GM23248 (cell line): Measurements from ENCODE around the gene SH3YL1. TPM values are rescaled to one million over a fixed set of nuclear protein-coding genes. Genes with fewer than 3 reads are reported as not detected.
A peak's percentile ranks its signal among the peaks of the same experiment; 100 is the strongest.

Experiments
- DNase-seq: peaks from one replicate; pipeline ENCODE4 v3.0.0-alpha.2; 2015
- H2AFZ ChIP-seq: fragments of 200-600 bp; sonication (generic); 2 replicates; pipeline ENCODE4 v1.6.1; 2016; ENCODE audit warnings: antibody characterized with exemption
- H3F3A ChIP-seq: fragments of 200-600 bp; sonication (generic); 2 replicates; pipeline ENCODE4 v1.6.1; 2016; ENCODE audit warnings: mild to moderate bottlenecking, antibody characterized with exemption, mixed run types; ENCODE audit not compliant: insufficient read depth
- H3K27ac ChIP-seq: fragments of 200-600 bp; sonication (generic); 2 replicates; pipeline ENCODE4 v1.5.1; 2016; ENCODE audit warnings: mild to moderate bottlenecking
- H3K27me3 ChIP-seq: fragments of 200-600 bp; sonication (generic); replicated peaks from 2 replicates; pipeline ENCODE4 v1.6.1; 2016; ENCODE audit warnings: mild to moderate bottlenecking; ENCODE audit not compliant: insufficient read depth
- H3K36me3 ChIP-seq: fragments of 200-600 bp; sonication (generic); 2 replicates; pipeline ENCODE4 v1.6.1; 2016; ENCODE audit warnings: low read depth, mild to moderate bottlenecking
- H3K4me1 ChIP-seq: fragments of 200-600 bp; sonication (generic); 2 replicates; pipeline ENCODE4 v1.6.1; 2016; ENCODE audit warnings: mild to moderate bottlenecking; ENCODE audit not compliant: insufficient read depth
- H3K4me2 ChIP-seq: fragments of 200-600 bp; sonication (generic); one replicate; pipeline ENCODE4 v1.6.1; 2016; ENCODE audit warnings: mild to moderate bottlenecking; ENCODE audit not compliant: unreplicated experiment
- H3K4me3 ChIP-seq: fragments of 200-600 bp; sonication (generic); 2 replicates; pipeline ENCODE4 v1.5.1; 2016; ENCODE audit warnings: mild to moderate bottlenecking
- H3K79me2 ChIP-seq: fragments of 200-600 bp; sonication (generic); 2 replicates; pipeline ENCODE4 v1.6.1; 2016; ENCODE audit warnings: mild to moderate bottlenecking; ENCODE audit not compliant: insufficient read depth
- H3K9ac ChIP-seq: fragments of 200-600 bp; sonication (generic); 2 replicates; pipeline ENCODE4 v1.6.1; 2016; ENCODE audit warnings: mild to moderate bottlenecking
- H3K9me2 ChIP-seq: fragments of 200-600 bp; sonication (generic); 2 replicates; pipeline ENCODE4 v1.6.1; 2016; ENCODE audit warnings: mixed run types, mild to moderate bottlenecking, moderate library complexity; ENCODE audit not compliant: insufficient read depth
- H3K9me3 ChIP-seq: fragments of 200-600 bp; sonication (generic); one replicate; pipeline ENCODE4 v1.6.1; 2017; ENCODE audit warnings: low read depth
- H4K20me1 ChIP-seq: fragments of 200-600 bp; sonication (generic); 2 replicates; pipeline ENCODE4 v1.6.0; 2016; ENCODE audit not compliant: insufficient read depth
- EZH2 ChIP-seq: fragments of 200-600 bp; sonication (generic); IDR thresholded peaks from 2 replicates; pipeline ENCODE4 v1.6.1; 2018; ENCODE audit warnings: antibody characterized with exemption, mild to moderate bottlenecking; ENCODE audit not compliant: insufficient read depth, poor library complexity, severe bottlenecking
- EZH2phosphoT487 ChIP-seq: fragments of 200-600 bp; sonication (generic); IDR thresholded peaks from 2 replicates; pipeline ENCODE4 v1.6.1; 2018; ENCODE audit warnings: antibody characterized with exemption, moderate library complexity, mild to moderate bottlenecking, low read depth; ENCODE audit not compliant: insufficient read depth
- WGBS, 2 experiments: methylation state at CpG; one replicate each; pipeline ENCODE4 v1.1.6; 2015 to 2017; ENCODE audit warnings: low lambda C conversion rate in 2 of 2, low coverage in 1 of 2; ENCODE audit errors: missing lambda C conversion rate in 2 of 2; 5-methylcytosine and 5-hydroxymethylcytosine counted together
- in situ Hi-C: fragments of 300-500 bp; cut with MboI; formaldehyde crosslinking; loops from 2 replicates; pipeline ENCODE4 v1.15.0; 2020
- polyA plus RNA-seq: library from polyadenylated mRNA; unstranded; fragments of >200 nt; fragmentation: Nextera tagmentation; extraction: Ambion mirVana; gene quantifications from 2 replicates; pipeline ENCODE4 v1.2.1, GENCODE V29; 2016
- total RNA-seq: library from RNA; depleted of rRNA; stranded (reverse); fragments of >200 nt; shearing (Covaris generic); gene quantifications from 2 replicates; pipeline ENCODE4 v1.2.3, GENCODE V29; 2014

SH3YL1 gene
- total and polyA plus RNA-seq, 2 experiments from 2014 or later, result 24.0 to 25.2 TPM

- H3K9ac ChIP-seq, result no peak overlapping the region
- TF ChIP-seq EZH2, result no peak
- TF ChIP-seq EZH2phosphoT487, result no peak
- no peaks in the 10 kb centered on the region for H3K9me2 ChIP-seq
- no peaks in the 10 kb centered on the region for H3K9me3 ChIP-seq
- H3K36me3 ChIP-seq, result no peaks in the 10 kb centered on the region
- H4K20me1 ChIP-seq, result no peaks in the 10 kb centered on the region
- H2AFZ ChIP-seq, result no peak overlapping the region
- peak; percentile 3 for DNase-seq
- no peaks in the 10 kb centered on the region for H3K4me1 ChIP-seq
- no peaks in the 10 kb centered on the region; the same call in 1 of the 2 replicates for H3K27me3 ChIP-seq
- no peaks in the 10 kb centered on the region for H3F3A ChIP-seq
- H3K4me3 ChIP-seq, result no peak overlapping the region
- H3K79me2 ChIP-seq, result no peaks in the 10 kb centered on the region
- in situ Hi-C loops, result no loop called here
- H3K27ac ChIP-seq, result no peak overlapping the region
- no peak overlapping the region for H3K4me2 ChIP-seq
- WGBS, 2 experiments, result 31 to 46% methylated on average over 4 of the region's 4 CpGs
Observed at GRCh38 chr2:210660-211059, 53.2 kb downstream of the SH3YL1 start.

- Histone ChIP-seq H3K36me3 (no peaks in the 10 kb centered on the region), H3K9me2 (no peaks in the 10 kb centered on the region), H3K4me1 (no peaks in the 10 kb centered on the region), H3K79me2 (no peaks in the 10 kb centered on the region), H3K9me3 (no peaks in the 10 kb centered on the region), H4K20me1 (no peaks in the 10 kb centered on the region), H3K4me3 (no peak overlapping the region), H3K27ac (no peak overlapping the region), H3K4me2 (no peak overlapping the region), H3F3A (no peaks in the 10 kb centered on the region), H2AFZ (no peak overlapping the region), H3K9ac (no peak overlapping the region), H3K27me3 (no peaks in the 10 kb centered on the region; the same call in 1 of the 2 replicates)
- in situ Hi-C loops, result no loop called here
- TF ChIP-seq EZH2phosphoT487 (no peak), EZH2 (no peak)
- no peak for DNase-seq
- 24 to 53% methylated on average over 2 of the region's 2 CpGs for WGBS, 2 experiments
Observed at GRCh38 chr2:209470-209869, 54.4 kb downstream of the SH3YL1 start.

DNA sequence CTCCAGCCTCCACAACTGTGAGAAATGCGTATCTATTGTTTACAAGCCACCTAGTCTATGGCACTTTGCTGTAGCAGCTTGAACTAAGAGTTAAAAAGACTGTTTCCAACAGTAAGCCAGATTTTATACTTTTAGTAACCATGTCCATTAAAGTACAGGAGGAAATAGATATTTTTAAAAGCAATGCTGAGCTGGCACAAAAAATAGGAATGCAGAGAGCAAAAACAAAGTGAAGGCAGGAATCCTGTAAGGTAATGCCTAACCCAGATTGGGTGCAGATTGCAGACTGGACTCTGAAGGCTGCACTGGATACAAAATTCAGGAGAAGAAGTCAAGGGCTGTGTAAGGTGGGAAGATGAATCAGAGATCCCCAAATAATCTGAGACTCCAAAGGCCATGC is 55.5 kb downstream of the SH3YL1 start:
- Histone ChIP-seq H3K27ac (no peak overlapping the region), H4K20me1 (no peaks in the 10 kb centered on the region), H3K79me2 (no peaks in the 10 kb centered on the region), H3K9ac (no peak overlapping the region), H3F3A (no peaks in the 10 kb centered on the region), H2AFZ (no peak overlapping the region), H3K27me3 (no peaks in the 10 kb centered on the region; the same call in 1 of the 2 replicates), H3K4me1 (no peaks in the 10 kb centered on the region), H3K4me2 (no peak overlapping the region), H3K36me3 (no peaks in the 10 kb centered on the region), H3K4me3 (no peak overlapping the region), H3K9me2 (no peaks in the 10 kb centered on the region), H3K9me3 (no peaks in the 10 kb centered on the region)
- no peak for DNase-seq
- in situ Hi-C loops, result no loop called here
- TF ChIP-seq EZH2 (no peak), EZH2phosphoT487 (no peak)
- WGBS, 2 experiments, result 30 to 40% methylated on average over 1 of the region's 1 CpG

- H3K9ac ChIP-seq, result no peak overlapping the region
- no peak overlapping the region for H3K4me2 ChIP-seq
- no peaks in the 10 kb centered on the region for H3F3A ChIP-seq
- H2AFZ ChIP-seq, result no peak overlapping the region
- WGBS, 2 experiments, result 8 to 19% methylated on average over 2 of the region's 2 CpGs
- H3K27ac ChIP-seq, result no peak overlapping the region
- no peaks in the 10 kb centered on the region for H3K79me2 ChIP-seq
- no peaks in the 10 kb centered on the region for H4K20me1 ChIP-seq
- H3K9me2 ChIP-seq, result no peaks in the 10 kb centered on the region
- H3K9me3 ChIP-seq, result no peaks in the 10 kb centered on the region
- no peaks in the 10 kb centered on the region for H3K27me3 ChIP-seq
- H3K36me3 ChIP-seq, result no peaks in the 10 kb centered on the region
- H3K4me3 ChIP-seq, result no peak overlapping the region
- TF ChIP-seq EZH2 (no peak), EZH2phosphoT487 (no peak)
- in situ Hi-C loops, result no loop called here
- no peak for DNase-seq
- no peaks in the 10 kb centered on the region for H3K4me1 ChIP-seq
Observed at GRCh38 chr2:203984-204383, 59.8 kb downstream of the SH3YL1 start.

DNA sequence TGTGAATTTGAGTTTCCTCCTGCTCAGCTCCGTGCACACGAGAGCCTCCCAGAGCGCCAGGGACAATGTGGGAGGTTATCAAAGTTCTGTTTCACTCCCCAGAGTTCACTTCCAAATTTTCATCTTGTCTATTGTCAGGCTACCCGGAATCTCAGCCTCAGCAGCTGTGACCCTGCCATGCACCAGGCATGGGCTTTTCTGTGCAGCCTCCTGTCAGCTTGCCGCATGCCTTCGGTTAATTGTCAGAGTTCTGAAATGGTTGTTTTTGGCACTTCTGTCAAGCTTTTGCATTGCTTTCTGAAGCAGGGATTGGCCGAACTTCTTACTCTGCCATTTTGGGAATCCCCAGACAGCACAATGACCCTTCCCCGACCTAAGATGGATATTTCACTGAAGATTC is 60.4 kb downstream of the SH3YL1 start:
- no peak overlapping the region for H2AFZ ChIP-seq
- H3K27ac ChIP-seq, result no peak overlapping the region
- no peaks in the 10 kb centered on the region for H3K4me1 ChIP-seq

More for the DNA sequence above, 60.4 kb downstream of the SH3YL1 start:
- Histone ChIP-seq H3K9me2 (no peaks in the 10 kb centered on the region), H4K20me1 (no peaks in the 10 kb centered on the region), H3K36me3 (no peaks in the 10 kb centered on the region), H3K27me3 (no peaks in the 10 kb centered on the region), H3K4me2 (no peak overlapping the region), H3K4me3 (no peak overlapping the region), H3F3A (no peaks in the 10 kb centered on the region), H3K79me2 (no peaks in the 10 kb centered on the region), H3K9me3 (no peaks in the 10 kb centered on the region), H3K9ac (no peak overlapping the region)
- TF ChIP-seq EZH2phosphoT487 (no peak), EZH2 (no peak)
- 34 to 43% methylated on average over 8 of the region's 8 CpGs for WGBS, 2 experiments
- DNase-seq, result no peak
- in situ Hi-C loops, result no loop called here
